HepG2 (cell line): ENCODE measurements around the gene MFN2. TPM values are rescaled to one million over a fixed set of nuclear protein-coding genes. Genes with fewer than 3 reads are reported as not detected.

Experiments used
- CHD4 ChIP-seq: fragments of 200-600 bp; sonication (generic); IDR thresholded peaks from 2 replicates; pipeline ENCODE4 v1.7.0; 2017; ENCODE audit warnings: mild to moderate bottlenecking, low read length, borderline replicate concordance
- ESRRA ChIP-seq: sonication (generic); formaldehyde crosslinking; IDR thresholded peaks from 2 replicates; pipeline ENCODE4 v1.5.1; 2020; ENCODE audit warnings: mild to moderate bottlenecking, low read depth, missing genetic modification reagents
- ETV6 ChIP-seq: sonication (generic); formaldehyde crosslinking; conservative IDR thresholded peaks from 2 replicates; pipeline ENCODE4 v1.4.0; 2020; ENCODE audit warnings: missing genetic modification reagents
- HHEX ChIP-seq: IDR thresholded peaks from 2 replicates; pipeline ENCODE4 v1.6.1; 2016; ENCODE audit warnings: control low read depth
- HMG20A ChIP-seq: IDR thresholded peaks from 2 replicates; pipeline ENCODE4 v1.6.1; 2016; ENCODE audit warnings: borderline replicate concordance
- HNRNPLL ChIP-seq: fragments of 200-400 bp; formaldehyde crosslinking; IDR thresholded peaks from 2 replicates; pipeline ENCODE4 v1.6.1; 2017; ENCODE audit warnings: mild to moderate bottlenecking, low read depth, low read length; ENCODE audit not compliant: poor library complexity, severe bottlenecking
- KDM1A ChIP-seq: IDR thresholded peaks from 2 replicates; pipeline ENCODE4 v1.6.1; 2016; ENCODE audit warnings: missing compliant biosample characterization
- KDM6A ChIP-seq: IDR thresholded peaks from 2 replicates; pipeline ENCODE4 v1.6.1; 2016; ENCODE audit warnings: low read depth
- MAF1 ChIP-seq: sonication (generic); formaldehyde crosslinking; IDR thresholded peaks from 2 replicates; pipeline ENCODE4 v1.5.0; 2020; ENCODE audit warnings: missing genetic modification reagents, borderline replicate concordance
- MBNL3 ChIP-seq: fragments of 250-450 bp; sonication (Bioruptor Pico); conservative IDR thresholded peaks from 2 replicates; pipeline ENCODE4 v1.8.0; 2022; ENCODE audit warnings: mild to moderate bottlenecking, inconsistent platforms
- MTF1 ChIP-seq: sonication (generic); formaldehyde crosslinking; IDR thresholded peaks from 2 replicates; pipeline ENCODE4 v1.5.0; 2020; ENCODE audit warnings: missing genetic modification reagents
- NCOA1 ChIP-seq: sonication (generic); formaldehyde crosslinking; IDR thresholded peaks from 2 replicates; pipeline ENCODE4 v1.9.0; 2021; ENCODE audit warnings: missing genetic modification reagents
- NR1H2 ChIP-seq: sonication (generic); formaldehyde crosslinking; IDR thresholded peaks from 2 replicates; pipeline ENCODE4 v1.8.1; 2022; ENCODE audit warnings: low read depth, missing genetic modification reagents, borderline replicate concordance
- NR2F1 ChIP-seq, 2 experiments: fragments of 450-650 bp in 1 of 2; formaldehyde crosslinking in 1 of 2; IDR thresholded peaks; 2 replicates each; pipeline versions ENCODE4 v1.5.0 to v1.6.1; 2016 to 2020; ENCODE audit warnings: mild to moderate bottlenecking in 1 of 2, missing compliant biosample characterization in 1 of 2, missing genetic modification reagents in 1 of 2, moderate library complexity in 1 of 2
- RAD51 ChIP-seq: fragments of 450-650 bp; IDR thresholded peaks from 2 replicates; pipeline ENCODE4 v1.6.1; 2016; ENCODE audit warnings: borderline replicate concordance
- RELA ChIP-seq: sonication (generic); formaldehyde crosslinking; IDR thresholded peaks from 2 replicates; pipeline ENCODE4 v1.4.0; 2020; ENCODE audit warnings: missing genetic modification reagents
- REPIN1 ChIP-seq: sonication (generic); formaldehyde crosslinking; IDR thresholded peaks from 2 replicates; pipeline ENCODE4 v1.8.0; 2022; ENCODE audit warnings: missing genetic modification reagents, low read depth, mild to moderate bottlenecking, borderline replicate concordance
- YEATS4 ChIP-seq: sonication (generic); formaldehyde crosslinking; IDR thresholded peaks from 2 replicates; pipeline ENCODE4 v1.4.0; 2020; ENCODE audit warnings: missing genetic modification reagents, borderline replicate concordance
- ZBTB2 ChIP-seq: sonication (generic); formaldehyde crosslinking; IDR thresholded peaks from 2 replicates; pipeline ENCODE4 v1.8.0; 2022; ENCODE audit warnings: low read depth, missing genetic modification reagents
- ZBTB37 ChIP-seq: sonication (generic); formaldehyde crosslinking; IDR thresholded peaks from 2 replicates; pipeline ENCODE4 v1.4.0; 2020; ENCODE audit warnings: mild to moderate bottlenecking, missing genetic modification reagents
- ZBTB46 ChIP-seq: sonication (generic); formaldehyde crosslinking; IDR thresholded peaks from 2 replicates; pipeline ENCODE4 v1.4.0; 2020; ENCODE audit warnings: mild to moderate bottlenecking, missing genetic modification reagents, borderline replicate concordance
- ZBTB7A ChIP-seq: sonication (generic); formaldehyde crosslinking; IDR thresholded peaks from 2 replicates; pipeline ENCODE4 v1.8.0; 2022; ENCODE audit warnings: mild to moderate bottlenecking, missing genetic modification reagents
- ZKSCAN5 ChIP-seq: sonication (generic); formaldehyde crosslinking; IDR thresholded peaks from 2 replicates; pipeline ENCODE4 v1.5.1; 2020; ENCODE audit warnings: mild to moderate bottlenecking, missing genetic modification reagents
- ZNF30 ChIP-seq: sonication (generic); formaldehyde crosslinking; IDR thresholded peaks from 2 replicates; pipeline ENCODE4 v1.5.0; 2020; ENCODE audit warnings: mild to moderate bottlenecking, missing genetic modification reagents
- ZNF614 ChIP-seq: IDR thresholded peaks from 2 replicates; pipeline ENCODE4 v1.6.1; 2018; ENCODE audit warnings: missing biosample characterization, missing genetic modification reagents, inconsistent platforms, borderline replicate concordance
- polyA plus RNA-seq, 8 experiments: library from polyadenylated mRNA; depleted of rRNA in 3 of 8; stranded (reverse) in 7 of 8; unstranded in 1 of 8; fragments of >200 nt; fragmentation: Illumina TruSeq in 4 of 8; extraction: Trizol in 4 of 8; gene quantifications; 2 replicates each; pipeline versions ENCODE4 v1.2.1 to v1.2.3, GENCODE V29; 2011 to 2016; ENCODE audit warnings: low read depth in 4 of 8, missing spikeins in 1 of 8, mixed read lengths in 1 of 8; ENCODE audit not compliant: insufficient read depth in 1 of 8
- total RNA-seq, 5 experiments: library from RNA; depleted of rRNA; stranded (reverse); fragments of >200 nt; fragmentation: Illumina TruSeq; extraction: Trizol; gene quantifications; 2 replicates each; pipeline ENCODE4 v1.2.3, GENCODE V29; 2016; ENCODE audit warnings: low read depth in 1 of 5

MFN2 gene
- total and polyA plus RNA-seq, 2 of the 13 experiments (the other 11 are each of a cell fraction or from before 2014, with no cell fraction given), result 38.7 to 60.9 TPM

- TF ChIP-seq NR2F1 (CRISPR knock-in tag; IDR thresholded peaks at IDR 0.05) (peak in 1 of 2 experiments; percentile 20; a peak in 1 of 4 replicates), ZBTB46 (CRISPR knock-in tag) (no peak), ZKSCAN5 (CRISPR knock-in tag) (no peak), NCOA1 (no peak), KDM6A (CRISPR knock-in tag) (no peak), ZNF30 (CRISPR knock-in tag) (no peak), RELA (CRISPR knock-in tag) (no peak), REPIN1 (CRISPR knock-in tag) (0 out of 2 replicates have a peak, but pooled peaks have one; percentile 73), HHEX (CRISPR knock-in tag) (no peak), HMG20A (CRISPR knock-in tag) (no peak), KDM1A (CRISPR knock-in tag) (no peak), ZBTB2 (CRISPR knock-in tag) (peak; percentile 75), HNRNPLL (peak; percentile 94), CHD4 (no peak), NR1H2 (CRISPR knock-in tag) (no peak), ZBTB37 (no peak), ZBTB7A (no peak), MAF1 (CRISPR knock-in tag) (no peak), ETV6 (CRISPR knock-in tag) (no peak; the same call in 1 of the 2 replicates), RAD51 (no peak), ZNF614 (CRISPR knock-in tag) (no peak), YEATS4 (CRISPR knock-in tag) (0 out of 2 replicates have a peak, but pooled peaks have one; percentile 61), MBNL3 (CRISPR knock-in tag) (no peak), ESRRA (peak; percentile 83; the same call in 1 of the 2 replicates), MTF1 (CRISPR knock-in tag) (no peak)
Observed at GRCh38 chr1:11979851-11980675, at the start of gene MFN2 (continued).
